HepG2 (cell line): ENCODE measurements around the gene MIER2.

Experiments
- BRCA1 ChIP-seq: sonication (generic); formaldehyde crosslinking; IDR thresholded peaks from 2 replicates; pipeline ENCODE4 v1.4.0; 2020; ENCODE audit warnings: missing genetic modification reagents
- EZH2 ChIP-seq: conservative IDR thresholded peaks from 2 replicates; pipeline ENCODE4 v1.6.1; 2012; ENCODE audit warnings: mild to moderate bottlenecking, low read depth, low read length, moderate library complexity
- KLF6 ChIP-seq: IDR thresholded peaks from 2 replicates; pipeline ENCODE4 v1.8.0; 2016; ENCODE audit warnings: missing biosample characterization, missing genetic modification reagents
- NR2C2 ChIP-seq: sonication (generic); formaldehyde crosslinking; IDR thresholded peaks from 2 replicates; pipeline ENCODE4 v1.4.0; 2020; ENCODE audit warnings: missing genetic modification reagents, mild to moderate bottlenecking, moderate library complexity, borderline replicate concordance
- SIN3A ChIP-seq: IDR thresholded peaks from 2 replicates; pipeline ENCODE4 v1.6.1; 2011; ENCODE audit warnings: low read depth, mild to moderate bottlenecking, control low read depth, low read length, borderline replicate concordance
- STAT5B ChIP-seq: sonication (generic); formaldehyde crosslinking; IDR thresholded peaks from 2 replicates; pipeline ENCODE4 v1.4.0; 2020; ENCODE audit warnings: missing genetic modification reagents
- TP53 ChIP-seq: sonication (generic); formaldehyde crosslinking; conservative IDR thresholded peaks from 2 replicates; pipeline ENCODE4 v1.4.0; 2020; ENCODE audit warnings: missing genetic modification reagents
- WIZ ChIP-seq: sonication (generic); formaldehyde crosslinking; IDR thresholded peaks from 2 replicates; pipeline ENCODE4 v1.5.1; 2020; ENCODE audit warnings: mild to moderate bottlenecking, missing genetic modification reagents
- ZNF138 ChIP-seq: sonication (generic); formaldehyde crosslinking; IDR thresholded peaks from 2 replicates; pipeline ENCODE4 v1.5.0; 2020; ENCODE audit warnings: mild to moderate bottlenecking, low read depth, missing genetic modification reagents
- ZNF816 ChIP-seq: sonication (generic); formaldehyde crosslinking; IDR thresholded peaks from 2 replicates; pipeline ENCODE4 v1.8.0; 2022; ENCODE audit warnings: missing genetic modification reagents, mild to moderate bottlenecking, borderline replicate concordance
- TF ChIP-seq, protein P1 (sequence below): sonication (generic); formaldehyde crosslinking; IDR thresholded peaks from 2 replicates; pipeline ENCODE4 v1.4.0; 2020; ENCODE audit warnings: missing genetic modification reagents
- TF ChIP-seq, protein P2 (sequence below): sonication (generic); formaldehyde crosslinking; IDR thresholded peaks from 2 replicates; pipeline ENCODE4 v1.8.0; 2022; ENCODE audit warnings: mild to moderate bottlenecking, missing genetic modification reagents; ENCODE audit not compliant: insufficient replicate concordance
- TF ChIP-seq, protein P3 (sequence below): sonication (generic); formaldehyde crosslinking; IDR thresholded peaks from 2 replicates; pipeline ENCODE4 v1.5.1; 2020; ENCODE audit warnings: mild to moderate bottlenecking, moderate library complexity, missing genetic modification reagents

DNA sequence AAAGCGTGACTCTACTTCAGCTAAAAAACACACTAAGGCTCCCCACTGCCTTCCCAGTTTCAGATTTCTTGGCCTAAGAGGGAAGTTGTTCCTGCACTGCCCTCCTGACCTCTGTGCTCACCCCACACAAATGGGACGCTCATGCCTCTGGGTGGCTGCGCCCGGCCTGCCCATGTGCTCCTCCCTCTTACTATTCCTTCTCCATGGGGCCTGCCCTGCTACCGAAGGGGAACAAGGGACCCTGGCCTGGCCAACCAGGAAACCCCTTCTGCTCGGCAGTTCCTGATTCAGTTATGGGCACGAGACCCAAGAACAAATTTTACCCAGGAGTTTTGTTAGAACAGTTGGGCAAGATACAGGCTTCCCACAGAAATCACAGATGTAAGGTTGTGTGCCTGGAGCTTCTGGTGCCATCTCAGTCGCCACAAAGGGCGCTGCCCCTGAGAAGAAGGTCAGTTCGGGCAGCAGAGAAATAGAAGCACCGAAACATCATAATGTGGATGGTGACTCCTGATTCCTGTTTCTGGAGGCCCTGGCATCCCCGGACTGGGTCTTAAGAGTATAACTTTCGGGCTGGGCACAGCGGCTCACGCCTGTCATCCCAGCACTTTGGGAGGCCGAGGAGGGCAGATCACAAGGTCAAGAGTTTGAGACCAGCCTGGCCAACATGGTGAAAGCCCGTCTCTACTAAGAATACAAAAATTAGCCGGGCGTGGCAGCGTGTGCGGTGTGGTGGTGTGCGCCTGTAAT, 47.9 kb downstream of the MIER2 start:
- TF ChIP-seq, protein P1, sequence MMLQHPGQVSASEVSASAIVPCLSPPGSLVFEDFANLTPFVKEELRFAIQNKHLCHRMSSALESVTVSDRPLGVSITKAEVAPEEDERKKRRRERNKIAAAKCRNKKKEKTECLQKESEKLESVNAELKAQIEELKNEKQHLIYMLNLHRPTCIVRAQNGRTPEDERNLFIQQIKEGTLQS (CRISPR knock-in tag) = no peak
- TF ChIP-seq SIN3A (no peak), KLF6 (CRISPR knock-in tag) (no peak), EZH2 (no peak), NR2C2 (CRISPR knock-in tag) (no peak), WIZ (CRISPR knock-in tag) (no peak), BRCA1 (no peak), STAT5B (no peak), TP53 (CRISPR knock-in tag) (no peak), ZNF816 (CRISPR knock-in tag) (no peak), ZNF138 (CRISPR knock-in tag) (no peak)
- TF ChIP-seq, protein P2, sequence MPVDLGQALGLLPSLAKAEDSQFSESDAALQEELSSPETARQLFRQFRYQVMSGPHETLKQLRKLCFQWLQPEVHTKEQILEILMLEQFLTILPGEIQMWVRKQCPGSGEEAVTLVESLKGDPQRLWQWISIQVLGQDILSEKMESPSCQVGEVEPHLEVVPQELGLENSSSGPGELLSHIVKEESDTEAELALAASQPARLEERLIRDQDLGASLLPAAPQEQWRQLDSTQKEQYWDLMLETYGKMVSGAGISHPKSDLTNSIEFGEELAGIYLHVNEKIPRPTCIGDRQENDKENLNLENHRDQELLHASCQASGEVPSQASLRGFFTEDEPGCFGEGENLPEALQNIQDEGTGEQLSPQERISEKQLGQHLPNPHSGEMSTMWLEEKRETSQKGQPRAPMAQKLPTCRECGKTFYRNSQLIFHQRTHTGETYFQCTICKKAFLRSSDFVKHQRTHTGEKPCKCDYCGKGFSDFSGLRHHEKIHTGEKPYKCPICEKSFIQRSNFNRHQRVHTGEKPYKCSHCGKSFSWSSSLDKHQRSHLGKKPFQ (CRISPR knock-in tag) = no peak
- TF ChIP-seq, protein P3, sequence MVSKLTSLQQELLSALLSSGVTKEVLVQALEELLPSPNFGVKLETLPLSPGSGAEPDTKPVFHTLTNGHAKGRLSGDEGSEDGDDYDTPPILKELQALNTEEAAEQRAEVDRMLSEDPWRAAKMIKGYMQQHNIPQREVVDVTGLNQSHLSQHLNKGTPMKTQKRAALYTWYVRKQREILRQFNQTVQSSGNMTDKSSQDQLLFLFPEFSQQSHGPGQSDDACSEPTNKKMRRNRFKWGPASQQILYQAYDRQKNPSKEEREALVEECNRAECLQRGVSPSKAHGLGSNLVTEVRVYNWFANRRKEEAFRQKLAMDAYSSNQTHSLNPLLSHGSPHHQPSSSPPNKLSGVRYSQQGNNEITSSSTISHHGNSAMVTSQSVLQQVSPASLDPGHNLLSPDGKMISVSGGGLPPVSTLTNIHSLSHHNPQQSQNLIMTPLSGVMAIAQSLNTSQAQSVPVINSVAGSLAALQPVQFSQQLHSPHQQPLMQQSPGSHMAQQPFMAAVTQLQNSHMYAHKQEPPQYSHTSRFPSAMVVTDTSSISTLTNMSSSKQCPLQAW = no peak
